Fibroblast of mammary gland (primary cell): ENCODE results near the gene PXN.
"Not testable (repeated sequence)": the region's sequence is repeated elsewhere in the genome, so short reads cannot be mapped to it uniquely, and the experiment has no call there.

ENCODE experiments used
- DNase-seq: peaks from one replicate; pipeline ENCODE4 v3.0.0-alpha.2; 2010; ENCODE audit warnings: low read depth
- H3K4me3 ChIP-seq: 2 replicates; pipeline ENCODE4 v1.5.1; 2011; ENCODE audit warnings: low read depth, mild to moderate bottlenecking, low read length, moderate library complexity; ENCODE audit not compliant: control insufficient read depth
- CTCF ChIP-seq: conservative IDR thresholded peaks from 2 replicates; pipeline ENCODE4 v1.5.1; 2011; ENCODE audit warnings: low read depth, low read length, inconsistent platforms; ENCODE audit not compliant: control insufficient read depth, insufficient read depth

The PXN gene

GRCh38 chr12:120199595-120200306 lies 65.8 kb downstream of the PXN start:
- no peak for TF ChIP-seq CTCF
- H3K4me3 ChIP-seq = peak overlapping the region; percentile 100
- DNase-seq = peak; percentile 97

GRCh38 chr12:120199025-120199424 lies 66.5 kb downstream of the PXN start:
- no peak for DNase-seq
- no peak for TF ChIP-seq CTCF
- H3K4me3 ChIP-seq = peak overlapping the region; percentile 100

- H3K4me3 ChIP-seq = peak overlapping the region; percentile 16
- TF ChIP-seq CTCF = no peak
- no peak for DNase-seq
Observed at GRCh38 chr12:120197542-120197887, 68.0 kb downstream of the PXN start.

- not testable (repeated sequence) for DNase-seq, H3K4me3 ChIP-seq
Observed at GRCh38 chr12:120196817-120197541, 68.6 kb downstream of the PXN start.

GRCh38 chr12:120196363-120196762 lies 69.2 kb downstream of the PXN start:
- no peak overlapping the region for H3K4me3 ChIP-seq
- TF ChIP-seq CTCF = no peak
- DNase-seq = peak; percentile 47

GRCh38 chr12:120194534-120195395 lies 70.8 kb downstream of the PXN start, which contains the start of gene GCN1:
GCN1 (minus strand) TSS chr12:120194715; CDS start chr12:120194697, 18 bp downstream.
- TF ChIP-seq CTCF = no peak
- peak within 1 kb of the TSS; percentile 81 for H3K4me3 ChIP-seq
- peak; percentile 89 for DNase-seq

- no peak for TF ChIP-seq CTCF
- no peak for DNase-seq
- peak overlapping the region; percentile 81 for H3K4me3 ChIP-seq
Observed at GRCh38 chr12:120194226-120194533, 71.3 kb downstream of the PXN start.

GRCh38 chr12:120193286-120193685 lies 72.2 kb downstream of the PXN start:
- peak overlapping the region; percentile 81 for H3K4me3 ChIP-seq
- DNase-seq = not testable (repeated sequence)
